Measurements from ENCODE around the gene TMEM30A. TPM values are rescaled to one million over a fixed set of nuclear protein-coding genes. Genes with fewer than 3 reads are reported as not detected.

Gene TMEM30A
- total RNA-seq, 4 donors from 2014 or later, result 87.6 to 102 (median 91.9) TPM

- Histone ChIP-seq H3K4me1 (peaks cover 1 to 11% (median 8%) of the 10 kb centered on the region in 4 donors), H3K27me3 (no peaks in the 10 kb centered on the region), H3K27ac (replicated peaks in 1 of 4) (no peak overlapping the region), H3K9me3 (no peaks in the 10 kb centered on the region), H3K4me3 (no peak overlapping the region), H3K36me3 (no peaks in the 10 kb centered on the region)
- intact Hi-C loops (cut with DNase I), result no loop called here
- no peak for TF ChIP-seq POLR2AphosphoS5 (IDR thresholded peaks at IDR 0.05)
- TF ChIP-seq POLR2A (IDR thresholded peaks at IDR 0.05; ENCODE audit: low read depth), result no peak
- no peak for TF ChIP-seq EP300 (IDR thresholded peaks at IDR 0.05)
- TF ChIP-seq, protein P1, sequence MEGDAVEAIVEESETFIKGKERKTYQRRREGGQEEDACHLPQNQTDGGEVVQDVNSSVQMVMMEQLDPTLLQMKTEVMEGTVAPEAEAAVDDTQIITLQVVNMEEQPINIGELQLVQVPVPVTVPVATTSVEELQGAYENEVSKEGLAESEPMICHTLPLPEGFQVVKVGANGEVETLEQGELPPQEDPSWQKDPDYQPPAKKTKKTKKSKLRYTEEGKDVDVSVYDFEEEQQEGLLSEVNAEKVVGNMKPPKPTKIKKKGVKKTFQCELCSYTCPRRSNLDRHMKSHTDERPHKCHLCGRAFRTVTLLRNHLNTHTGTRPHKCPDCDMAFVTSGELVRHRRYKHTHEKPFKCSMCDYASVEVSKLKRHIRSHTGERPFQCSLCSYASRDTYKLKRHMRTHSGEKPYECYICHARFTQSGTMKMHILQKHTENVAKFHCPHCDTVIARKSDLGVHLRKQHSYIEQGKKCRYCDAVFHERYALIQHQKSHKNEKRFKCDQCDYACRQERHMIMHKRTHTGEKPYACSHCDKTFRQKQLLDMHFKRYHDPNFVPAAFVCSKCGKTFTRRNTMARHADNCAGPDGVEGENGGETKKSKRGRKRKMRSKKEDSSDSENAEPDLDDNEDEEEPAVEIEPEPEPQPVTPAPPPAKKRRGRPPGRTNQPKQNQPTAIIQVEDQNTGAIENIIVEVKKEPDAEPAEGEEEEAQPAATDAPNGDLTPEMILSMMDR (IDR thresholded peaks at IDR 0.05), result no peak
- DNase-seq (ENCODE audit: extremely low spot score), result no peak
Measured at GRCh38 chr6:75222261-75222660, 62.3 kb downstream of the TMEM30A start.

GRCh38 chr6:75221116-75221515 lies 63.5 kb downstream of the TMEM30A start:
- no peak for TF ChIP-seq POLR2A (IDR thresholded peaks at IDR 0.05; ENCODE audit: low read depth)
- no peak for TF ChIP-seq POLR2AphosphoS5 (IDR thresholded peaks at IDR 0.05)
- no peak for TF ChIP-seq EP300 (IDR thresholded peaks at IDR 0.05)
- TF ChIP-seq, protein P1 (IDR thresholded peaks at IDR 0.05), result no peak
- H3K4me1 ChIP-seq, result peaks cover 7 to 16% (median 13%) of the 10 kb centered on the region in 4 donors
- intact Hi-C loops (cut with DNase I), result no loop called here
- no peaks in the 10 kb centered on the region for H3K36me3 ChIP-seq
- no peaks in the 10 kb centered on the region for H3K9me3 ChIP-seq
- no peak overlapping the region for H3K4me3 ChIP-seq
- H3K27ac ChIP-seq (replicated peaks in 1 of 4), result no peak overlapping the region
- no peaks in the 10 kb centered on the region for H3K27me3 ChIP-seq
- WGBS, result 87% methylated on average over 4 of the region's 4 CpGs
- DNase-seq (ENCODE audit: extremely low spot score), result no peak

- H3K9me3 ChIP-seq, result no peaks in the 10 kb centered on the region
- no peak overlapping the region for H3K27ac ChIP-seq (replicated peaks in 1 of 4)
- H3K4me1 ChIP-seq, result peaks cover 7 to 16% (median 13%) of the 10 kb centered on the region in 4 donors
- no peak for DNase-seq (ENCODE audit: extremely low spot score)
- intact Hi-C loops (cut with DNase I), result no loop called here
- no peak overlapping the region for H3K4me3 ChIP-seq
- no peak for TF ChIP-seq EP300 (IDR thresholded peaks at IDR 0.05)
- TF ChIP-seq, protein P1 (IDR thresholded peaks at IDR 0.05), result no peak
- TF ChIP-seq POLR2A (IDR thresholded peaks at IDR 0.05; ENCODE audit: low read depth), result no peak
- TF ChIP-seq POLR2AphosphoS5 (IDR thresholded peaks at IDR 0.05), result no peak
- H3K27me3 ChIP-seq, result no peaks in the 10 kb centered on the region
- WGBS, result 64% methylated on average over 1 of the region's 1 CpG
- no peaks in the 10 kb centered on the region for H3K36me3 ChIP-seq
Measured at GRCh38 chr6:75220357-75220756, 64.2 kb downstream of the TMEM30A start.

DNA sequence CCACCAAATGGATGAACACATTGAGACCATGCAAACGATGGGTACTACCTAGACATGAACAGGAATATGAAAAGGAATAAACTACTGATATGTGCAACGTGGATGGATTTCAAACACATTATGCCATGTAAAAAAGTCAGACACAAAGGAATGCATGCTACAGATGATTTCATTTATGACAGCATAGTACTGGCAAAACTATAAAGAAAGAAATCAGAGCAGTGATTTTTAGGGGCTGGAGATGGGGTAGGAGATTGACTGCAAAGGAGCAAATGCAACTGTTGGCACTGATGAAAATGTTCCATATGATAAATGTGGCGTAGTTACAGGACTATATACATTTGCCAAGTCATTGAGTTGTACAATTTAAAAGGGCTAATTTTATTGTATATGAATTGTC lies 65.3 kb downstream of the TMEM30A start:
- H3K27ac ChIP-seq (replicated peaks in 1 of 4), result no peak overlapping the region
- no peak overlapping the region for H3K4me3 ChIP-seq
- H3K36me3 ChIP-seq, result no peaks in the 10 kb centered on the region
- 76% methylated on average over 3 of the region's 3 CpGs for WGBS
- H3K4me1 ChIP-seq, result peaks cover 7 to 16% (median 13%) of the 10 kb centered on the region in 4 donors
- H3K9me3 ChIP-seq, result no peaks in the 10 kb centered on the region
- DNase-seq (ENCODE audit: extremely low spot score), result no peak
- no peak for TF ChIP-seq EP300 (IDR thresholded peaks at IDR 0.05)
- TF ChIP-seq, protein P1 (IDR thresholded peaks at IDR 0.05), result no peak
- H3K27me3 ChIP-seq, result no peaks in the 10 kb centered on the region
- intact Hi-C loops (cut with DNase I), result loop anchor here (10.0 kb wide), 1 partner anchor 874 kb away; no protein-coding TSS in a partner anchor

DNA sequence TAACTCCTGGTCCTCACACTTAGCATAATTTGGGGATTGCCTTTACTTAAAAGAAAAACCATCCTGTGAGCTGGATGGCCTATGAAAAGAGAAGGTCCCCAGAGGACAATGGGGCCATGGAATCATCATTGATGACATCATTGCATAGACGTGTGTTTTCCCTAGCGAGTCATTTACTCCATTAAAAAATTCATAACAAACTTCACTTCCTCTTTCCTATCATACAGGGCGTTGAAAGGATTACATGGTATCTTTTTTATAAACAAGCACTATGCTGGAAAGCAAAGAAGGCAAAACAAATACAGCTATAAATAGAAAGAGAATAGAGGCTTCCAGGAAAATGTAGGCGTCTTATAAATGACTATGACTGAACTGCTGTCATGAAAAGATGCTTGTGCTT lies 67.4 kb downstream of the TMEM30A start:
- DNase-seq (ENCODE audit: extremely low spot score), result no peak
- Histone ChIP-seq H3K36me3 (no peaks in the 10 kb centered on the region), H3K4me3 (no peak overlapping the region), H3K9me3 (no peaks in the 10 kb centered on the region), H3K27me3 (no peaks in the 10 kb centered on the region), H3K27ac (replicated peaks in 1 of 4) (no peak overlapping the region), H3K4me1 (peaks cover 7 to 16% (median 14%) of the 10 kb centered on the region in 4 donors)
- intact Hi-C loops (cut with DNase I), result loop anchor here (10.0 kb wide), 1 partner anchor 872 kb away; no protein-coding TSS in a partner anchor
- no peak for TF ChIP-seq EP300 (IDR thresholded peaks at IDR 0.05)
- TF ChIP-seq POLR2AphosphoS5 (IDR thresholded peaks at IDR 0.05), result no peak
- no peak for TF ChIP-seq POLR2A (IDR thresholded peaks at IDR 0.05; ENCODE audit: low read depth)
- TF ChIP-seq, protein P1 (IDR thresholded peaks at IDR 0.05), result no peak
- 15% methylated on average over 4 of the region's 4 CpGs for WGBS
